ENCODE results near the gene TMEM109. TPM values are rescaled to one million over a fixed set of nuclear protein-coding genes. Genes with fewer than 3 reads are reported as not detected.

Gene TMEM109
- total RNA-seq, 1 donor from 2014 or later: 46.7 TPM

GRCh38 chr11:60970890-60971289 is 56.9 kb downstream of the TMEM109 start:
- DNase-seq: no peak

- DNase-seq: no peak
Measured at GRCh38 chr11:60971520-60971919, 57.6 kb downstream of the TMEM109 start, which contains the start of gene CD6. TSS of gene CD6 (plus strand) at chr11:60971680. CDS start at chr11:60971866, 186 bp downstream.

- no peak for DNase-seq
Measured at GRCh38 chr11:60972182-60973030, 58.4 kb downstream of the TMEM109 start.

Other genes starting within 250 kb of the TMEM109 start
- gene MS4A8, start 214.5 kb upstream of the TMEM109 start, total RNA-seq: not detected
- gene MS4A18, start 189.4 kb upstream of the TMEM109 start, total RNA-seq: not detected
- not detected for gene MS4A15, start 157.3 kb upstream of the TMEM109 start, total RNA-seq
- not detected for gene MS4A10, start 128.8 kb upstream of the TMEM109 start, total RNA-seq
- gene CCDC86, start 72.0 kb upstream of the TMEM109 start, total RNA-seq: 9.8 TPM
- 0.59 TPM for gene PTGDR2, start 58.2 kb upstream of the TMEM109 start, total RNA-seq
- gene ZP1, start 46.6 kb upstream of the TMEM109 start, total RNA-seq: 0.49 TPM
- gene PRPF19, start 7.6 kb upstream of the TMEM109 start, total RNA-seq: 31.7 TPM
- gene TMEM132A, start 10.3 kb downstream of the TMEM109 start, total RNA-seq: 12.4 TPM
- gene SLC15A3, start 38.0 kb downstream of the TMEM109 start, total RNA-seq: 8.8 TPM
- gene CD6, start 57.5 kb downstream of the TMEM109 start, total RNA-seq: 0.39 TPM
- gene CD5, start 188.3 kb downstream of the TMEM109 start, total RNA-seq: 0.20 TPM
- 9.9 TPM for gene VPS37C, start 247.3 kb downstream of the TMEM109 start, total RNA-seq